Endodermal cell (in vitro differentiated cells): ENCODE data around the gene KRTAP10-4. TPM values are rescaled to one million over a fixed set of nuclear protein-coding genes. Genes with fewer than 3 reads are reported as not detected.

Source experiments
- DNase-seq: peaks from one replicate; pipeline ENCODE4 v3.0.0-alpha.2; 2017
- H3K27ac ChIP-seq: 2 replicates; pipeline ENCODE4 v1.5.1; 2013; ENCODE audit warnings: mild to moderate bottlenecking, low read depth, low read length, moderate library complexity
- H3K27me3 ChIP-seq: 2 replicates; pipeline ENCODE4 v1.6.1; 2013; ENCODE audit warnings: mild to moderate bottlenecking, low read length, moderate library complexity; ENCODE audit not compliant: insufficient read depth, control insufficient read depth, poor library complexity, severe bottlenecking
- H3K36me3 ChIP-seq: 2 replicates; pipeline ENCODE4 v1.7.0; 2013; ENCODE audit warnings: mild to moderate bottlenecking, low read length, moderate library complexity; ENCODE audit not compliant: control insufficient read depth, insufficient read depth
- H3K4me1 ChIP-seq: one replicate; pipeline ENCODE4 v1.7.0; 2013; ENCODE audit warnings: low read length; ENCODE audit not compliant: control insufficient read depth, insufficient read depth
- H3K4me3 ChIP-seq: 2 replicates; pipeline ENCODE4 v1.5.1; 2013; ENCODE audit warnings: mild to moderate bottlenecking, low read length, moderate library complexity
- H3K9ac ChIP-seq: 2 replicates; pipeline ENCODE4 v1.6.1; 2013; ENCODE audit warnings: mild to moderate bottlenecking, low read length, moderate library complexity; ENCODE audit not compliant: poor library complexity, severe bottlenecking; ENCODE audit errors: extremely low read depth
- H3K9me3 ChIP-seq: 2 replicates; pipeline ENCODE4 v1.6.1; 2013; ENCODE audit warnings: mild to moderate bottlenecking, low read length, moderate library complexity; ENCODE audit not compliant: control insufficient read depth
- H3K27ac Mint-ChIP-seq: 2 replicates; pipeline ENCODE4 v1.8.0; 2020; ENCODE audit warnings: mixed read lengths
- H3K27me3 Mint-ChIP-seq: 2 replicates; pipeline ENCODE4 v1.8.0; 2021; ENCODE audit warnings: mild to moderate bottlenecking, mixed read lengths; ENCODE audit not compliant: insufficient read depth
- H3K36me3 Mint-ChIP-seq: 2 replicates; pipeline ENCODE4 v1.8.0; 2020; ENCODE audit warnings: low read depth, mixed read lengths
- H3K4me1 Mint-ChIP-seq: 2 replicates; pipeline ENCODE4 v1.8.0; 2020; ENCODE audit warnings: mixed read lengths
- H3K4me3 Mint-ChIP-seq: 2 replicates; pipeline ENCODE4 v1.8.0; 2020; ENCODE audit warnings: mild to moderate bottlenecking, moderate library complexity, mixed read lengths
- H3K9me3 Mint-ChIP-seq: 2 replicates; pipeline ENCODE4 v1.8.0; 2020; ENCODE audit warnings: mild to moderate bottlenecking, mixed read lengths
- WGBS, 2 experiments: methylation state at CpG; one replicate each; pipeline versions ENCODE4 v1.1.5 to v1.1.7; 2013; ENCODE audit warnings: missing lambda C conversion rate in 2 of 2, mixed read lengths in 1 of 2; ENCODE audit not compliant: insufficient coverage in 1 of 2, insufficient read length in 1 of 2; 5-methylcytosine and 5-hydroxymethylcytosine counted together
- total RNA-seq, 2 donors: library from RNA; stranded (reverse); fragmentation: NEBNext Ultra II Directional in 1 of 2; extraction: Animal tissue kit (Norgen Biotek cat#: 25700) in 1 of 2; gene quantifications; 2 replicates in 1 of 2; 3 replicates in 1 of 2; pipeline ENCODE4 v1.2.1, GENCODE V29; 2021
- TF ChIP-seq, protein P1 (sequence below): fragments of 200-600 bp; sonication (generic); conservative IDR thresholded peaks from 2 replicates; pipeline ENCODE4 v1.5.0; 2021; ENCODE audit warnings: antibody characterized with exemption, mild to moderate bottlenecking

KRTAP10-4 gene
- total RNA-seq, 2 donors from 2014 or later = not detected

DNA sequence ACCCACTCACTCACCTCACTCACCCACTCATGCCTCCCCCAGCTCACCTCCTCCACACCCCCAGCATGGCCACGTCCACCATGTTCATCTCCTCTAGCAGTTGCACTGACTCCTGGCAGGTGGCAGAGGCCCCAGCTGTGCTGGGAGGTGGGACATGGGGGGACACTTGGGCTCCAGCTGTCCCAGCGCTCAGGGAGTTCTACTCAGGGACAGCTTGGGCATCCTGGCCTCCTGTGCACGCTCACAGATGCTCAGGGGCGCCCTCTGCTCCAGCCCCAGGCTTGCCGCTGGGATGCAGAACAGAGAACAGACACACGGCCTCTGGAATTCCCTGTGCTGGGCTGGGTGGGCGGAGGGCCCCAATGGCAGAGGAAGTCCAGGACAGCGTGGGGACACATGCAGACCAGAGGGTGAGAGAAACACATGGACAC is 43.6 kb downstream of the KRTAP10-4 start:
- H3K27ac Mint-ChIP-seq = no peak overlapping the region
- Histone ChIP-seq H3K27me3 (no peaks in the 10 kb centered on the region), H3K9me3 (peaks cover 28% of the 10 kb centered on the region), H3K4me3 (no peak overlapping the region), H3K4me1 (no peaks in the 10 kb centered on the region), H3K9ac (no peak overlapping the region), H3K27ac (no peak overlapping the region), H3K36me3 (no peaks in the 10 kb centered on the region)
- TF ChIP-seq, protein P1, sequence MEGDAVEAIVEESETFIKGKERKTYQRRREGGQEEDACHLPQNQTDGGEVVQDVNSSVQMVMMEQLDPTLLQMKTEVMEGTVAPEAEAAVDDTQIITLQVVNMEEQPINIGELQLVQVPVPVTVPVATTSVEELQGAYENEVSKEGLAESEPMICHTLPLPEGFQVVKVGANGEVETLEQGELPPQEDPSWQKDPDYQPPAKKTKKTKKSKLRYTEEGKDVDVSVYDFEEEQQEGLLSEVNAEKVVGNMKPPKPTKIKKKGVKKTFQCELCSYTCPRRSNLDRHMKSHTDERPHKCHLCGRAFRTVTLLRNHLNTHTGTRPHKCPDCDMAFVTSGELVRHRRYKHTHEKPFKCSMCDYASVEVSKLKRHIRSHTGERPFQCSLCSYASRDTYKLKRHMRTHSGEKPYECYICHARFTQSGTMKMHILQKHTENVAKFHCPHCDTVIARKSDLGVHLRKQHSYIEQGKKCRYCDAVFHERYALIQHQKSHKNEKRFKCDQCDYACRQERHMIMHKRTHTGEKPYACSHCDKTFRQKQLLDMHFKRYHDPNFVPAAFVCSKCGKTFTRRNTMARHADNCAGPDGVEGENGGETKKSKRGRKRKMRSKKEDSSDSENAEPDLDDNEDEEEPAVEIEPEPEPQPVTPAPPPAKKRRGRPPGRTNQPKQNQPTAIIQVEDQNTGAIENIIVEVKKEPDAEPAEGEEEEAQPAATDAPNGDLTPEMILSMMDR = no peak
- H3K36me3 Mint-ChIP-seq = no peaks in the 10 kb centered on the region
- H3K4me3 Mint-ChIP-seq = no peak overlapping the region
- H3K27me3 Mint-ChIP-seq = peaks cover 2% of the 10 kb centered on the region
- peak; percentile 57 for DNase-seq
- peaks cover 4% of the 10 kb centered on the region for H3K4me1 Mint-ChIP-seq
- 77 to 79% methylated on average over 3 to 8 of the region's 8 CpGs for WGBS, 2 experiments
- peaks cover 32% of the 10 kb centered on the region for H3K9me3 Mint-ChIP-seq

DNA sequence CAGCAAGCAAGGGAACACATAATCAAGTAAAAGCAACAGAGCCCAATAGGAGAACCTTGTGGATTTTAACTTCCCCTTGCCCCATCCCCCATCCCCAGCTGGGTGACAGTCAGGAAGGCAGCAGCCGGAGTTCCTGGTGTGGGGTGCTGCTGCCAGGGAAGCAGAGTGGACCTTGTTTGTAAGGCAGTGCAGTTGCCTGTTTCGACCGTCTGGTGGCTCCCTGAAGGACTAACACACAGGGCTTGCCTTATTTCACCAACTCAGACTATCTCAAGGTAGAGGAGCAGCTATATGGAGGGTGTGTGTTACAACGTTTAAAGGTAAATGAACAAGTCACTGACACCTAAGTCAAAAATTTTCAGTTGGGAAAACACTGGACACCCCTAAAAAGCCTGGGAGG is 45.0 kb downstream of the KRTAP10-4 start:
- H3K4me3 Mint-ChIP-seq = no peak overlapping the region
- peak; percentile 77 for DNase-seq
- TF ChIP-seq, protein P1 = peak; percentile 69
- no peaks in the 10 kb centered on the region for H3K36me3 Mint-ChIP-seq
- Histone ChIP-seq H3K9ac (no peak overlapping the region), H3K9me3 (peaks cover 40% of the 10 kb centered on the region), H3K4me3 (no peak overlapping the region), H3K36me3 (no peaks in the 10 kb centered on the region), H3K27ac (no peak overlapping the region), H3K27me3 (no peaks in the 10 kb centered on the region), H3K4me1 (no peaks in the 10 kb centered on the region)
- H3K27ac Mint-ChIP-seq = no peak overlapping the region
- peaks cover 4% of the 10 kb centered on the region for H3K4me1 Mint-ChIP-seq
- peaks cover 2% of the 10 kb centered on the region for H3K27me3 Mint-ChIP-seq
- H3K9me3 Mint-ChIP-seq = peaks cover 42% of the 10 kb centered on the region
- WGBS, 2 experiments = 83 to 86% methylated on average over 1 to 4 of the region's 4 CpGs

DNA sequence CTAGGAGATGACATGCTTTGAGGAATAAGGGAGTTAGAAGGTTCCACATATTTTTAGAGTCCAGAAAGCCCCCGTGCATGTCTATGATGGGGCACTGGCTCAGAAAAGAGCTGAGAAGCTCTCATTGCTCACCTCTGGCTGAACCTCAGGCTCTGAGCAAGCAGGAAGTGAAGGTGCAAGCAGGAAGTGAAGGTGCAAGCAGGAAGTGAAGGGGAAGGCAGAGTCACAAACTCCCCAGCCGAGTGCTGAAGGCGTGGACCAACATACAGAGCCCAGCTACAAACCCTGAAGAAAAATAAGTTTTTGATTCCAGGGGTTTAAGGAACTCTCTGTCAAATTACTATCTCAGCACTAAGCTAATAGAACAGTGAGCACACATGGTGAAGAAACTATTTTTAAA is 45.4 kb downstream of the KRTAP10-4 start:
- Histone ChIP-seq H3K36me3 (no peaks in the 10 kb centered on the region), H3K4me1 (no peaks in the 10 kb centered on the region), H3K4me3 (no peak overlapping the region), H3K27ac (no peak overlapping the region), H3K9ac (no peak overlapping the region), H3K9me3 (peaks cover 44% of the 10 kb centered on the region), H3K27me3 (no peaks in the 10 kb centered on the region)
- no peaks in the 10 kb centered on the region for H3K36me3 Mint-ChIP-seq
- peaks cover 4% of the 10 kb centered on the region for H3K4me1 Mint-ChIP-seq
- DNase-seq = no peak
- peaks cover 46% of the 10 kb centered on the region for H3K9me3 Mint-ChIP-seq
- H3K4me3 Mint-ChIP-seq = no peak overlapping the region
- WGBS, 2 experiments = 95 to 97% methylated on average over 3 of the region's 3 CpGs
- peaks cover 2% of the 10 kb centered on the region for H3K27me3 Mint-ChIP-seq
- TF ChIP-seq, protein P1 = no peak
- H3K27ac Mint-ChIP-seq = no peak overlapping the region
